SK-N-MC (cell line): Measurements from ENCODE around the gene TMIGD1.

Experiments
- EZH2 ChIP-seq: fragments of 200-600 bp; sonication (generic); IDR thresholded peaks from one replicate; pipeline ENCODE4 v1.6.1; 2017; ENCODE audit warnings: antibody characterized with exemption
- FOXP2 ChIP-seq: optimal IDR thresholded peaks from 2 replicates; pipeline ENCODE3; 2011; ENCODE audit warnings: mild to moderate bottlenecking, moderate library complexity; ENCODE audit not compliant: insufficient read depth; ENCODE audit errors: extremely low read length, control extremely low read depth
- POLR2AphosphoS5 ChIP-seq: IDR thresholded peaks from 2 replicates; pipeline ENCODE4 v1.6.1; 2012; ENCODE audit warnings: mild to moderate bottlenecking, low read depth, low read length, borderline replicate concordance

GRCh38 chr17:30344283-30345088 lies 10.6 kb upstream of the TMIGD1 start:
- no peak for TF ChIP-seq POLR2AphosphoS5
- TF ChIP-seq EZH2 = no peak
- TF ChIP-seq FOXP2 = no peak
